Activated gamma-delta T cell treated with Interleukin-2 at 50 U/mL for 16 hours (primary cell): ENCODE data around the gene KRTAP10-2.

Experiments
- DNase-seq: peaks from one replicate; pipeline ENCODE4 v3.0.0-alpha.2; 2020

The KRTAP10-2 gene

GRCh38 chr21:44537930-44538911, 13.1 kb downstream of the KRTAP10-2 start:
- no peak for DNase-seq

- DNase-seq, result no peak
These were observed 15.3 kb downstream of the KRTAP10-2 start for GRCh38 chr21:44535963-44536362.

GRCh38 chr21:44534688-44535087, 16.6 kb downstream of the KRTAP10-2 start:
- DNase-seq, result no peak

GRCh38 chr21:44533891-44534627, 17.2 kb downstream of the KRTAP10-2 start:
- DNase-seq, result no peak

GRCh38 chr21:44533121-44533890, 18.0 kb downstream of the KRTAP10-2 start:
- no peak for DNase-seq

- no peak for DNase-seq
These were observed 18.6 kb downstream of the KRTAP10-2 start for GRCh38 chr21:44532712-44533111.

GRCh38 chr21:44531606-44532564, 19.4 kb downstream of the KRTAP10-2 start:
- no peak for DNase-seq

- no peak for DNase-seq
These were observed 20.3 kb downstream of the KRTAP10-2 start for GRCh38 chr21:44530903-44531605.

GRCh38 chr21:44530221-44530902, 20.9 kb downstream of the KRTAP10-2 start:
- DNase-seq, result no peak

- DNase-seq, result no peak
These were observed 21.7 kb downstream of the KRTAP10-2 start for GRCh38 chr21:44529503-44530125.

GRCh38 chr21:44529011-44529421, 22.3 kb downstream of the KRTAP10-2 start:
- no peak for DNase-seq

- no peak for DNase-seq
These were observed 22.7 kb downstream of the KRTAP10-2 start for GRCh38 chr21:44528634-44528995.

- DNase-seq, result no peak
These were observed 23.2 kb downstream of the KRTAP10-2 start for GRCh38 chr21:44527983-44528633.

- DNase-seq, result no peak
These were observed 23.9 kb downstream of the KRTAP10-2 start for GRCh38 chr21:44527156-44527982.

- no peak for DNase-seq
These were observed 25.0 kb downstream of the KRTAP10-2 start for GRCh38 chr21:44526096-44526997.

- DNase-seq, result no peak
These were observed 25.8 kb downstream of the KRTAP10-2 start for GRCh38 chr21:44525391-44526095.
